Activated T-cell treated with anti-CD3 and anti-CD28 coated beads, Interleukin-2, amount 50 U/mL, for 48 hours (primary cell): ENCODE measurements around the gene ASCL2.
"Not testable (repeated sequence)": the region's sequence is repeated elsewhere in the genome, so short reads cannot be mapped to it uniquely, and the experiment has no call there.

Source experiments
- DNase-seq, 2 experiments: peaks; one replicate each; pipeline ENCODE4 v3.0.0-alpha.2; 2020

ASCL2 gene

GRCh38 chr11:2259466-2259830 is 10.9 kb downstream of the ASCL2 start:
- DNase-seq: no peak

GRCh38 chr11:2258501-2259465 is 11.6 kb downstream of the ASCL2 start:
- DNase-seq: no peak

- no peak for DNase-seq
Observed at GRCh38 chr11:2256951-2257700, 13.3 kb downstream of the ASCL2 start.

- DNase-seq: no peak
Observed at GRCh38 chr11:2256293-2256913, 14.0 kb downstream of the ASCL2 start.

GRCh38 chr11:2252018-2252417 is 18.4 kb downstream of the ASCL2 start:
- DNase-seq: no peak

- DNase-seq: no peak
Observed at GRCh38 chr11:2251138-2251537, 19.2 kb downstream of the ASCL2 start.

GRCh38 chr11:2250485-2250884 is 19.9 kb downstream of the ASCL2 start:
- no peak for DNase-seq

- DNase-seq: no peak
Observed at GRCh38 chr11:2250041-2250440, 20.3 kb downstream of the ASCL2 start.

GRCh38 chr11:2249189-2249916 is 21.0 kb downstream of the ASCL2 start:
- no peak for DNase-seq

GRCh38 chr11:2248762-2249161 is 21.6 kb downstream of the ASCL2 start:
- no peak for DNase-seq

GRCh38 chr11:2248242-2248641 is 22.1 kb downstream of the ASCL2 start:
- no peak for DNase-seq

- no peak for DNase-seq
Observed at GRCh38 chr11:2247496-2247895, 22.9 kb downstream of the ASCL2 start.

- no peak for DNase-seq
Observed at GRCh38 chr11:2240834-2241233, 29.6 kb downstream of the ASCL2 start.

- DNase-seq: no peak
Observed at GRCh38 chr11:2237457-2238238, 32.7 kb downstream of the ASCL2 start.

- DNase-seq: not testable (repeated sequence)
Observed at GRCh38 chr11:2236381-2237134, 33.8 kb downstream of the ASCL2 start.

GRCh38 chr11:2235588-2236326 is 34.6 kb downstream of the ASCL2 start:
- DNase-seq: no peak

GRCh38 chr11:2234963-2235362 is 35.4 kb downstream of the ASCL2 start:
- no peak for DNase-seq

GRCh38 chr11:2233693-2234455 is 36.5 kb downstream of the ASCL2 start:
- DNase-seq: no peak

GRCh38 chr11:2229713-2230297 is 40.6 kb downstream of the ASCL2 start:
- no peak for DNase-seq
